OCI-LY7 (cell line): ENCODE measurements around the gene DNAJC1.

Source experiments
- EZH2phosphoT487 ChIP-seq: fragments of 200-600 bp; sonication (generic); IDR thresholded peaks from 2 replicates; pipeline ENCODE4 v1.6.1; 2018; ENCODE audit warnings: low read depth, borderline replicate concordance, mild to moderate bottlenecking, mixed run types, antibody characterized with exemption, low read length, moderate library complexity, mixed read lengths
- TF ChIP-seq, protein P1 (sequence below): fragments of 200-600 bp; sonication (generic); conservative IDR thresholded peaks from 2 replicates; pipeline ENCODE4 v1.5.1; 2014; ENCODE audit warnings: mild to moderate bottlenecking, antibody characterized with exemption, low read length, moderate library complexity, mixed read lengths

DNA sequence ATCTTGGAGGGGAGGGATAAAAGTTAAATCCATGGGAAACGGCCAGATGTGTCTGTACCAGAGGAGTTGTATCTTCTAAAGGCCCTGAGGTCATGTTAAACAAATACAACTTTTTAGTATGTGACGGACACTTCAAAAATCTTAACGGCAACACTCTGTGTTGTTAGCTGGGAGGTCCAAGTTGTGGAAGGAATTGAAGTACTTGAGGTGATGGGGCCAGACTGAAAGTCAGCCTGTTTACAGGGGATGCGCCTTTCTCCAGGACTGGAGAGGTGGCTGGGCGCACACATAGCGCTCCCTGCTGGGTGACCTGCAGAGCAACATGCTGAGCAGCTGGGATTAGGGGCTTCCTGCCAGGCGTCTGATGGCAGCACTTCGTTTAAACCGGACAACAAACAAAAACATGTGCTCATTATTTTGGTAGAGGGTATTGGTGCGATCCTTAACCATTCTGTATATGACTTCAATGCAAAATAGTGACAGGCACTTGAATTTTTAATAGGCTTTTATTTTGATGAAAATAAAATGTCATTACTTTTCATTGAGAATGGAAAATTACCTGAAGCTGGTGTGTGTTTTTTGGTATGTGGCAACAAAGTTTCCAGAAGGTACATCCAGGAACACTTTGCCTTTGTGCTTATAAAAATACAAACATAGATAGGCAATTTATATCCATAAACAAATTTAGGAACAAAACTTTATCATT, 271.3 kb downstream of the DNAJC1 start:
- TF ChIP-seq, protein P1, sequence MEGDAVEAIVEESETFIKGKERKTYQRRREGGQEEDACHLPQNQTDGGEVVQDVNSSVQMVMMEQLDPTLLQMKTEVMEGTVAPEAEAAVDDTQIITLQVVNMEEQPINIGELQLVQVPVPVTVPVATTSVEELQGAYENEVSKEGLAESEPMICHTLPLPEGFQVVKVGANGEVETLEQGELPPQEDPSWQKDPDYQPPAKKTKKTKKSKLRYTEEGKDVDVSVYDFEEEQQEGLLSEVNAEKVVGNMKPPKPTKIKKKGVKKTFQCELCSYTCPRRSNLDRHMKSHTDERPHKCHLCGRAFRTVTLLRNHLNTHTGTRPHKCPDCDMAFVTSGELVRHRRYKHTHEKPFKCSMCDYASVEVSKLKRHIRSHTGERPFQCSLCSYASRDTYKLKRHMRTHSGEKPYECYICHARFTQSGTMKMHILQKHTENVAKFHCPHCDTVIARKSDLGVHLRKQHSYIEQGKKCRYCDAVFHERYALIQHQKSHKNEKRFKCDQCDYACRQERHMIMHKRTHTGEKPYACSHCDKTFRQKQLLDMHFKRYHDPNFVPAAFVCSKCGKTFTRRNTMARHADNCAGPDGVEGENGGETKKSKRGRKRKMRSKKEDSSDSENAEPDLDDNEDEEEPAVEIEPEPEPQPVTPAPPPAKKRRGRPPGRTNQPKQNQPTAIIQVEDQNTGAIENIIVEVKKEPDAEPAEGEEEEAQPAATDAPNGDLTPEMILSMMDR = peak; percentile 87
- TF ChIP-seq EZH2phosphoT487 = no peak
